ENCODE results near the gene SOX6.

- TF ChIP-seq EZH2 (IDR thresholded peaks at IDR 0.05; ENCODE audit: borderline replicate concordance, low read length) (no peak), CTCF (conservative IDR thresholded peaks at IDR 0.05 in 1 of 2, IDR thresholded peaks at IDR 0.05 in 1 of 2; ENCODE audit: extremely low read depth in 1 of 2, insufficient read depth in 1 of 2, low read depth in 1 of 2, low read length in 2 of 2) (no peak)
These were observed 175.5 kb downstream of the SOX6 start for GRCh38 chr11:16180868-16181267.

All from mammary epithelial cell (primary cell).